Measurements from ENCODE around the gene CSNK1A1L. TPM values are rescaled to one million over a fixed set of nuclear protein-coding genes. Genes with fewer than 3 reads are reported as not detected.

Gene CSNK1A1L
- total RNA-seq, 1 donor from 2014 or later: not detected

Other genes with a start within 250 kb of the CSNK1A1L start
- 2.2 and 2.6 TPM in 2 replicates for gene SMAD9, start 185.4 kb downstream of the CSNK1A1L start, total RNA-seq
- gene ALG5, start 106.3 kb downstream of the CSNK1A1L start, total RNA-seq: 31.1 and 32.3 TPM in 2 replicates
- gene EXOSC8, start 104.9 kb downstream of the CSNK1A1L start, total RNA-seq: 107 and 116 TPM in 2 replicates
- gene SUPT20H, start 46.0 kb downstream of the CSNK1A1L start, total RNA-seq: 86.5 and 87.3 TPM in 2 replicates

Data from neural crest cell (in vitro differentiated cells).